ACC112 (cell line): ENCODE results near the gene NIPBL.

Source experiments
- H2AFZ ChIP-seq: fragments of 200-600 bp; sonication (generic); one replicate; pipeline ENCODE4 v1.6.0; 2017; ENCODE audit warnings: antibody characterized with exemption, low read length; ENCODE audit not compliant: unreplicated experiment
- H3K27ac ChIP-seq: fragments of 200-600 bp; sonication (generic); 2 replicates; pipeline ENCODE4 v1.5.1; 2014; ENCODE audit warnings: low read depth, mild to moderate bottlenecking, antibody characterized with exemption, low read length, moderate library complexity
- H3K27me3 ChIP-seq: fragments of 200-600 bp; sonication (generic); 2 replicates; pipeline ENCODE4 v1.6.1; 2014; ENCODE audit warnings: mild to moderate bottlenecking, antibody characterized with exemption, low read length, moderate library complexity, mixed read lengths; ENCODE audit not compliant: insufficient read depth
- H3K36me3 ChIP-seq: fragments of 200-600 bp; sonication (generic); 2 replicates; pipeline ENCODE4 v1.6.1; 2016; ENCODE audit warnings: mild to moderate bottlenecking, antibody characterized with exemption, low read length, moderate library complexity, mixed read lengths; ENCODE audit not compliant: insufficient read depth
- H3K4me1 ChIP-seq: fragments of 200-600 bp; sonication (generic); one replicate; pipeline ENCODE4 v1.6.1; 2016; ENCODE audit warnings: low read length, mixed read lengths; ENCODE audit not compliant: insufficient read depth, unreplicated experiment, control insufficient read depth
- H3K4me3 ChIP-seq: fragments of 200-600 bp; sonication (generic); 2 replicates; pipeline ENCODE4 v1.5.1; 2014; ENCODE audit warnings: mild to moderate bottlenecking, low read depth, low read length
- H3K79me2 ChIP-seq: fragments of 200-600 bp; sonication (generic); one replicate; pipeline ENCODE4 v1.6.0; 2016; ENCODE audit warnings: low read length; ENCODE audit not compliant: control insufficient read depth, unreplicated experiment, insufficient read depth

NIPBL gene

GRCh38 chr5:36946101-36946500, 69.5 kb downstream of the NIPBL start:
- Histone ChIP-seq H3K27ac (no peak overlapping the region), H3K4me3 (no peak overlapping the region), H3K27me3 (no peaks in the 10 kb centered on the region), H3K4me1 (peaks cover 24% of the 10 kb centered on the region), H2AFZ (no peak overlapping the region), H3K36me3 (no peaks in the 10 kb centered on the region), H3K79me2 (peaks cover 64% of the 10 kb centered on the region)

GRCh38 chr5:36948041-36948440, 71.5 kb downstream of the NIPBL start:
- Histone ChIP-seq H2AFZ (no peak overlapping the region), H3K79me2 (peaks cover 75% of the 10 kb centered on the region), H3K4me1 (peaks cover 27% of the 10 kb centered on the region), H3K36me3 (no peaks in the 10 kb centered on the region), H3K27ac (no peak overlapping the region), H3K4me3 (no peak overlapping the region), H3K27me3 (no peaks in the 10 kb centered on the region)

GRCh38 chr5:36948650-36949049, 72.1 kb downstream of the NIPBL start:
- Histone ChIP-seq H3K4me1 (peaks cover 27% of the 10 kb centered on the region), H2AFZ (no peak overlapping the region), H3K79me2 (peaks cover 80% of the 10 kb centered on the region), H3K4me3 (no peak overlapping the region), H3K27ac (no peak overlapping the region), H3K36me3 (no peaks in the 10 kb centered on the region), H3K27me3 (no peaks in the 10 kb centered on the region)

- Histone ChIP-seq H3K4me1 (peaks cover 27% of the 10 kb centered on the region), H3K79me2 (peaks cover 74% of the 10 kb centered on the region), H3K36me3 (no peaks in the 10 kb centered on the region), H3K27ac (no peak overlapping the region), H3K27me3 (no peaks in the 10 kb centered on the region), H2AFZ (no peak overlapping the region), H3K4me3 (no peak overlapping the region)
Measured at GRCh38 chr5:36949593-36949992, 73.0 kb downstream of the NIPBL start.

- H3K4me1 ChIP-seq, result peaks cover 27% of the 10 kb centered on the region
- peak overlapping the region; percentile 58 for H3K27ac ChIP-seq
- H3K36me3 ChIP-seq, result no peaks in the 10 kb centered on the region
- no peak overlapping the region for H2AFZ ChIP-seq
- H3K79me2 ChIP-seq, result peaks cover 62% of the 10 kb centered on the region
- H3K27me3 ChIP-seq, result no peaks in the 10 kb centered on the region
- peak overlapping the region; percentile 58 for H3K4me3 ChIP-seq
Measured at GRCh38 chr5:36950586-36951457, 74.3 kb downstream of the NIPBL start.

- H2AFZ ChIP-seq, result no peak overlapping the region
- H3K4me1 ChIP-seq, result peaks cover 23% of the 10 kb centered on the region
- H3K4me3 ChIP-seq, result no peak overlapping the region
- H3K27ac ChIP-seq, result no peak overlapping the region
- peaks cover 45% of the 10 kb centered on the region for H3K79me2 ChIP-seq
- H3K36me3 ChIP-seq, result peaks cover 1% of the 10 kb centered on the region; the same call in 1 of the 2 replicates
- no peaks in the 10 kb centered on the region for H3K27me3 ChIP-seq
Measured at GRCh38 chr5:36953043-36953442, 76.5 kb downstream of the NIPBL start.

- no peaks in the 10 kb centered on the region for H3K27me3 ChIP-seq
- H3K36me3 ChIP-seq, result peaks cover 10% of the 10 kb centered on the region
- peaks cover 5% of the 10 kb centered on the region for H3K79me2 ChIP-seq
- H3K4me1 ChIP-seq, result no peaks in the 10 kb centered on the region
- no peak overlapping the region for H2AFZ ChIP-seq
- no peak overlapping the region for H3K27ac ChIP-seq
- H3K4me3 ChIP-seq, result no peak overlapping the region
Measured at GRCh38 chr5:36957953-36958537, 81.5 kb downstream of the NIPBL start.

GRCh38 chr5:36958612-36959011, 82.0 kb downstream of the NIPBL start:
- no peak overlapping the region for H2AFZ ChIP-seq
- H3K4me1 ChIP-seq, result no peaks in the 10 kb centered on the region
- no peak overlapping the region for H3K4me3 ChIP-seq
- no peak overlapping the region for H3K27ac ChIP-seq
- no peaks in the 10 kb centered on the region for H3K79me2 ChIP-seq
- no peaks in the 10 kb centered on the region for H3K27me3 ChIP-seq
- H3K36me3 ChIP-seq, result peaks cover 10% of the 10 kb centered on the region

GRCh38 chr5:36965179-36965578, 88.6 kb downstream of the NIPBL start:
- no peaks in the 10 kb centered on the region for H3K4me1 ChIP-seq
- H2AFZ ChIP-seq, result no peak overlapping the region

GRCh38 chr5:36969700-36970395, 93.3 kb downstream of the NIPBL start:
- no peaks in the 10 kb centered on the region for H3K79me2 ChIP-seq
- no peaks in the 10 kb centered on the region for H3K27me3 ChIP-seq
- H3K4me3 ChIP-seq, result no peak overlapping the region
- no peaks in the 10 kb centered on the region for H3K4me1 ChIP-seq
- no peak overlapping the region for H3K27ac ChIP-seq
- H3K36me3 ChIP-seq, result peaks cover 9% of the 10 kb centered on the region
- H2AFZ ChIP-seq, result no peak overlapping the region

More at GRCh38 chr5:36965179-36965578, 88.6 kb downstream of the NIPBL start:
- no peak overlapping the region for H3K27ac ChIP-seq
- no peaks in the 10 kb centered on the region for H3K79me2 ChIP-seq
- H3K27me3 ChIP-seq, result no peaks in the 10 kb centered on the region
- H3K36me3 ChIP-seq, result peaks cover 9% of the 10 kb centered on the region
- H3K4me3 ChIP-seq, result no peak overlapping the region
